Heart left ventricle (tissue), 16 donors: Measurements from ENCODE around the gene NDUFV3. TPM values are rescaled to one million over a fixed set of nuclear protein-coding genes. Genes with fewer than 3 reads are reported as not detected.
"Not testable (repeated sequence)": the region's sequence is repeated elsewhere in the genome, so short reads cannot be mapped to it uniquely, and the experiment has no call there.

Experiments
- ATAC-seq, 4 donors: fragments of 200-7000 bp; cut with Tn5 transposase; one replicate each; pipeline ENCODE4 v1.9.1; 2020 to 2022; ENCODE audit warnings: moderate library complexity in 4 of 4, mild to moderate bottlenecking in 3 of 4, moderate number of reproducible peaks in 1 of 4
- DNase-seq, 5 donors: peaks; one replicate each; pipeline ENCODE4 v3.0.0-alpha.2; 2020
- H3K27ac ChIP-seq, 12 donors: fragments of 200-600 bp; sonication (generic) in 4 of 12; one replicate each; pipeline versions ENCODE4 v1.5.0 to v1.8.0; 2016 to 2022; ENCODE audit warnings: mild to moderate bottlenecking in 2 of 12
- H3K27me3 ChIP-seq, 9 donors: fragments of 200-600 bp; sonication (generic) in 2 of 9; one replicate each; pipeline versions ENCODE4 v1.5.1 to v1.8.0; 2016 to 2022; ENCODE audit warnings: mild to moderate bottlenecking in 3 of 9
- H3K36me3 ChIP-seq, 9 donors: fragments of 200-600 bp; sonication (generic) in 2 of 9; one replicate each; pipeline versions ENCODE4 v1.5.0 to v1.8.0; 2018 to 2022; ENCODE audit warnings: mild to moderate bottlenecking in 2 of 9
- H3K4me1 ChIP-seq, 12 donors: fragments of 200-600 bp; sonication (generic) in 4 of 12; one replicate each; pipeline versions ENCODE4 v1.5.0 to v1.8.0; 2016 to 2022; ENCODE audit warnings: mild to moderate bottlenecking in 3 of 12
- H3K4me3 ChIP-seq, 12 donors: fragments of 200-600 bp; sonication (generic) in 4 of 12; one replicate each; pipeline versions ENCODE4 v1.5.0 to v1.8.0; 2017 to 2022; ENCODE audit warnings: mild to moderate bottlenecking in 9 of 12, moderate library complexity in 4 of 12
- H3K9me3 ChIP-seq, 12 donors: fragments of 200-600 bp; sonication (generic) in 4 of 12; one replicate each; pipeline versions ENCODE4 v1.5.0 to v1.8.0; 2016 to 2022; ENCODE audit warnings: mild to moderate bottlenecking in 1 of 12
- CTCF ChIP-seq, 12 donors: fragments of 200-600 bp; sonication (generic) in 4 of 12; IDR thresholded peaks; one replicate each; pipeline versions ENCODE4 v1.5.0 to v1.8.0; 2018 to 2022; ENCODE audit warnings: antibody characterized with exemption in 12 of 12, mild to moderate bottlenecking in 5 of 12
- POLR2A ChIP-seq, 2 donors: fragments of 450-650 bp; IDR thresholded peaks; one replicate each; pipeline ENCODE4 v1.6.1; 2017; ENCODE audit warnings: antibody characterized with exemption in 2 of 2, mild to moderate bottlenecking in 2 of 2, moderate library complexity in 2 of 2
- WGBS, 4 donors: extraction: QIAGEN DNeasy Blood & Tissue Kit in 2 of 4; methylation state at CpG; one replicate each; pipeline versions ENCODE4 v1.1.5 to v1.1.7; 2013 to 2018; 5-methylcytosine and 5-hydroxymethylcytosine counted together
- intact Hi-C, 10 donors: fragments of 100-400 bp; cut with DNase I; formaldehyde crosslinking; loops; one replicate each; pipeline versions ENCODE4 v1.11.1 to v1.14.2; 2022
- polyA plus RNA-seq, 2 donors: library from polyadenylated mRNA; stranded (reverse); fragments of 200-250 nt; gene quantifications; one replicate each; pipeline ENCODE4 v1.2.3, GENCODE V29; 2013
- total RNA-seq, 9 donors: library from RNA; depleted of rRNA in 2 of 9; stranded (reverse); fragments of >200 nt in 2 of 9; fragmentation: NEBNext Ultra II Directional in 3 of 9; extraction: Animal tissue kit (Norgen Biotek cat#: 25700) in 3 of 9; gene quantifications; one replicate each; pipeline versions ENCODE4 v1.1.0 to v1.2.4, GENCODE V29; 2016 to 2023
- donor health status: ischemic (EF 13 %, LVEDD 7.1; RV severe dilation, severe dysfunction).
- donor health status: healthy with polysubstance abuse.
- donor health status: DM: no; HTN: yes; CAD: no.
- donor health status: DM: no; HTN: no; CAD: no.
- donor health status: ischemic (EF 25% LVEDD 6.9; RV normal size, moderate dysfunction).
- donor health status: ischemic (EF 25% LVEDD 5.7; RV mildly dilated, moderate dysfunction).
- donor health status: healthy.
- donor health status: DM: yes; HTN: yes; CAD: no.
- donor health status: ischemic (EF 35%, LVEDD 5.7; RV mildly dilated, moderate dysfunction).
- donor health status: nonischemic (EF 11% LVEDD 7.7; RV severe dilation, severe dysfunction).
- donor health status: DM: yes; HTN: yes; CAD: no.
- donor health status: PGD.
- donor health status: ischemic (EF 29% LVEDD 5.4; RV normal size, mild dysfunction).
- donor health status: nonischemic (EF 23%, LVEDD 6.1; RV moderate dilation, normal function).

Gene NDUFV3
- total and polyA plus RNA-seq, 11 donors: 22.7 to 62.8 (median 50.4) TPM

GRCh38 chr21:42864815-42865775, 28.0 kb upstream of the NDUFV3 start:
- WGBS, 4 donors: 65 to 78% (median 72%) methylated on average over 12 to 26 of the region's 26 CpGs
- ATAC-seq (peak; percentile 14 to 57 (median 40)), DNase-seq (no peak)
- TF ChIP-seq POLR2A (IDR thresholded peaks at IDR 0.05) (no peak), CTCF (IDR thresholded peaks at IDR 0.05) (no peak)
- no peak overlapping the region for H3K4me3 ChIP-seq
- peaks cover 0 to 67% (median 34%) of the 10 kb centered on the region in 9 donors for H3K36me3 ChIP-seq
- H3K27me3 ChIP-seq: no peaks in the 10 kb centered on the region
- intact Hi-C loops: no loop called here
- H3K27ac ChIP-seq: peak overlapping the region in 6 of 12 donors; percentile 5 to 63 (median 31)
- no peaks in the 10 kb centered on the region for H3K9me3 ChIP-seq
- peaks cover 0 to 26% (median 10%) of the 10 kb centered on the region in 12 donors for H3K4me1 ChIP-seq

GRCh38 chr21:42865776-42866160, 27.3 kb upstream of the NDUFV3 start:
- H3K9me3 ChIP-seq: no peaks in the 10 kb centered on the region
- intact Hi-C loops: no loop called here
- peaks cover 0 to 67% (median 41%) of the 10 kb centered on the region in 9 donors for H3K36me3 ChIP-seq
- TF ChIP-seq CTCF (IDR thresholded peaks at IDR 0.05) (no peak), POLR2A (IDR thresholded peaks at IDR 0.05) (no peak)
- no peak overlapping the region for H3K4me3 ChIP-seq
- peaks cover 0 to 26% (median 10%) of the 10 kb centered on the region in 12 donors for H3K4me1 ChIP-seq
- no peaks in the 10 kb centered on the region for H3K27me3 ChIP-seq
- peak overlapping the region in 6 of 12 donors; percentile 5 to 70 (median 47) for H3K27ac ChIP-seq
- 48 to 51% (median 51%) methylated on average over 7 to 8 of the region's 8 CpGs for WGBS, 4 donors
- ATAC-seq: peak; percentile 29 to 95 (median 70)
- peak in 3 of 5 donors; percentile 42 to 89 (median 66) for DNase-seq

GRCh38 chr21:42868196-42868595, 24.9 kb upstream of the NDUFV3 start:
- WGBS, 4 donors: 95 to 98% (median 95%) methylated on average over 8 to 10 of the region's 10 CpGs
- Histone ChIP-seq H3K27me3 (no peaks in the 10 kb centered on the region), H3K4me3 (no peak overlapping the region), H3K4me1 (peaks cover 0 to 19% (median 6%) of the 10 kb centered on the region in 12 donors), H3K36me3 (peaks cover 0 to 70% (median 51%) of the 10 kb centered on the region in 9 donors), H3K9me3 (no peaks in the 10 kb centered on the region), H3K27ac (no peak overlapping the region)
- DNase-seq: no peak
- intact Hi-C loops: no loop called here
- TF ChIP-seq POLR2A (IDR thresholded peaks at IDR 0.05) (no peak), CTCF (IDR thresholded peaks at IDR 0.05) (no peak)
- ATAC-seq: no peak

- ATAC-seq (no peak), DNase-seq (no peak)
- H3K4me3 ChIP-seq: no peak overlapping the region
- H3K4me1 ChIP-seq: peaks cover 0 to 7% (median 4%) of the 10 kb centered on the region in 12 donors
- 77 to 88% (median 83%) methylated on average over 4 to 7 of the region's 7 CpGs for WGBS, 4 donors
- peaks cover 0 to 86% (median 77%) of the 10 kb centered on the region in 9 donors for H3K36me3 ChIP-seq
- intact Hi-C loops: no loop called here
- no peaks in the 10 kb centered on the region for H3K9me3 ChIP-seq
- no peak overlapping the region for H3K27ac ChIP-seq
- no peaks in the 10 kb centered on the region for H3K27me3 ChIP-seq
- TF ChIP-seq POLR2A (IDR thresholded peaks at IDR 0.05): no peak
- TF ChIP-seq CTCF (IDR thresholded peaks at IDR 0.05): no peak
Observed at GRCh38 chr21:42873096-42873495, 20.0 kb upstream of the NDUFV3 start.

GRCh38 chr21:42875811-42876210, 17.3 kb upstream of the NDUFV3 start:
- 77 to 89% (median 86%) methylated on average over 10 of the region's 10 CpGs for WGBS, 4 donors
- H3K4me3 ChIP-seq, intact Hi-C loops, H3K27ac ChIP-seq, DNase-seq, H3K9me3 ChIP-seq, ATAC-seq, H3K27me3 ChIP-seq: not testable (repeated sequence)
- Histone ChIP-seq H3K4me1 (peaks cover 4 to 21% (median 15%) of the 10 kb centered on the region in 12 donors), H3K36me3 (peaks cover 0 to 62% (median 54%) of the 10 kb centered on the region in 9 donors)
